ENCODE measurements around the gene MOK.
A peak's percentile ranks its signal among the peaks of the same experiment; 100 is the strongest.
"Not testable (repeated sequence)": the region's sequence is repeated elsewhere in the genome, so short reads cannot be mapped to it uniquely, and the experiment has no call there.

Gene MOK, protein sequence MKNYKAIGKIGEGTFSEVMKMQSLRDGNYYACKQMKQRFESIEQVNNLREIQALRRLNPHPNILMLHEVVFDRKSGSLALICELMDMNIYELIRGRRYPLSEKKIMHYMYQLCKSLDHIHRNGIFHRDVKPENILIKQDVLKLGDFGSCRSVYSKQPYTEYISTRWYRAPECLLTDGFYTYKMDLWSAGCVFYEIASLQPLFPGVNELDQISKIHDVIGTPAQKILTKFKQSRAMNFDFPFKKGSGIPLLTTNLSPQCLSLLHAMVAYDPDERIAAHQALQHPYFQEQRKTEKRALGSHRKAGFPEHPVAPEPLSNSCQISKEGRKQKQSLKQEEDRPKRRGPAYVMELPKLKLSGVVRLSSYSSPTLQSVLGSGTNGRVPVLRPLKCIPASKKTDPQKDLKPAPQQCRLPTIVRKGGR

DNA sequence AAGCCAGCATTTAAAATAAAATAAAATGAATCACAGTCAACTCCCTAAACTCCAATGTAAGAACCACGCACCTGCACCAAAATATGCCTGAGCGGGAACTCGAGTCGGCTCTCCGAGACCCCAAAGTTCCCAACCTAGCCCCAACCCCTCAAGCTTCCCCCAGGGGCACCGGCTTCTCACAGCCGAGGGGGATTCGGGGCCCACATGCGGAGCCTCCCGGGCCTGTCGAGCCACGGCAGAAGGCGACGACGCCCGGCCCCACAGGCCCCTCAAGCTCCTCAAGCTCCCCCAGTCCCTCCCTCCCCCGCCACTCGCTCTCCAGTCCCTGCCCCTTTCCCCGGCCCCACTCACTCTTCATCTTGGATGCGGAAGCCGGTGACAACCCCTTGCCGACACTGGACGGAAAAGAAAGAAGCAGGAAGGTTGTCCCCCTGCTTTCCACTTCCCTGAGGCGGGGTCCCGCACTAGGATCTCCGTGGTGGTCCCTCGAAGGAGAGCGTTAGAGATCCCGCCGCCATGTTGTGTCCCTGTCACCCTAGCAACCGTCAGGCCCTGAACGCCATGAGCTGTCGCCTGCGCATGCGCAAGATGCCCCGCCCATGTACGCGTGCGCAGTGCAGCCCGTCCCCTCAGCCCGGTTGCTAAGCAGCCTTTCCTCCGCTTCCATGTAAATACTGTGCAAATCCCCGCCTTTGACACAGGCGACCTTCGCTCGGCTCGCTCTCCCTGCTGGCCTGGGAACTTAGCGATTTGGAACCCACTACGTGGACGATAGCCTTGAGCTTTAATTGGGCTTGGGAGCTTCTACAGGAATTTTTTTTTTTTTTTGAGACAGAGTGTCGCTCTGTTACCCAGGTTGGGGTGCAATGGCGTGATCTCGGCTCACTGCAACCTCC lies at the start of gene MOK:
MOK (minus strand) TSS at position 554 of the 896 bp plus-strand sequence; CDS start at position 358, 196 bp downstream.
- TF ChIP-seq, protein P1, sequence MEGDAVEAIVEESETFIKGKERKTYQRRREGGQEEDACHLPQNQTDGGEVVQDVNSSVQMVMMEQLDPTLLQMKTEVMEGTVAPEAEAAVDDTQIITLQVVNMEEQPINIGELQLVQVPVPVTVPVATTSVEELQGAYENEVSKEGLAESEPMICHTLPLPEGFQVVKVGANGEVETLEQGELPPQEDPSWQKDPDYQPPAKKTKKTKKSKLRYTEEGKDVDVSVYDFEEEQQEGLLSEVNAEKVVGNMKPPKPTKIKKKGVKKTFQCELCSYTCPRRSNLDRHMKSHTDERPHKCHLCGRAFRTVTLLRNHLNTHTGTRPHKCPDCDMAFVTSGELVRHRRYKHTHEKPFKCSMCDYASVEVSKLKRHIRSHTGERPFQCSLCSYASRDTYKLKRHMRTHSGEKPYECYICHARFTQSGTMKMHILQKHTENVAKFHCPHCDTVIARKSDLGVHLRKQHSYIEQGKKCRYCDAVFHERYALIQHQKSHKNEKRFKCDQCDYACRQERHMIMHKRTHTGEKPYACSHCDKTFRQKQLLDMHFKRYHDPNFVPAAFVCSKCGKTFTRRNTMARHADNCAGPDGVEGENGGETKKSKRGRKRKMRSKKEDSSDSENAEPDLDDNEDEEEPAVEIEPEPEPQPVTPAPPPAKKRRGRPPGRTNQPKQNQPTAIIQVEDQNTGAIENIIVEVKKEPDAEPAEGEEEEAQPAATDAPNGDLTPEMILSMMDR (IDR thresholded peaks at IDR 0.05; ENCODE audit: low read depth, low read length, missing control alignments): no peak
- H3K4me3 ChIP-seq (replicated peaks; ENCODE audit: low read depth, low read length): peak within 1 kb of the TSS; percentile 79
- peak; percentile 94 for DNase-seq (ENCODE audit: extremely low read depth, low read depth)

DNA sequence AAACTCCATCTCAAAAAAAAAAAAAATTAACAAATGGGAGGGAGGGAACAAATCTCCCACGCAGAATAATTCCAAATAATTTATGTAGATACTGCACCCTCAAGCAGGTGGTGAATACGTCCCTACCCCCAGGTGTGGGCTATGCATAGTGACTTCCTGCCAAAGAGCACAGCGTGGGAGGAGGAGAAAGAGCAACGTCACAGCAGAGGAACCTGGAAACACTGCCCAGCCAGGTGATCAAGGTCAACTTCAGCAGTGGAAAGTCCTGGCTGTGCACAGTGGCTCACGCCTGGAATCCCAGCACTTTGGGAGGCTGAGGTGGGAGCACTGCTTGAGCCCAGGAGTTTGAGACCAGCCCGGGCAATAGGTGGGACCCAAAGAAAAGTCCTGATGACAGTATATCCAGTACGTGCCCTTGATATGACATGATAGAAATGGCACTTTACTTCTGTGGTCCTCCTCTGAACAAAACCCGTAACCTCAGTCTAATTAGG lies 48.2 kb upstream of the MOK start:
- DNase-seq (ENCODE audit: extremely low read depth, low read depth): no peak

DNA sequence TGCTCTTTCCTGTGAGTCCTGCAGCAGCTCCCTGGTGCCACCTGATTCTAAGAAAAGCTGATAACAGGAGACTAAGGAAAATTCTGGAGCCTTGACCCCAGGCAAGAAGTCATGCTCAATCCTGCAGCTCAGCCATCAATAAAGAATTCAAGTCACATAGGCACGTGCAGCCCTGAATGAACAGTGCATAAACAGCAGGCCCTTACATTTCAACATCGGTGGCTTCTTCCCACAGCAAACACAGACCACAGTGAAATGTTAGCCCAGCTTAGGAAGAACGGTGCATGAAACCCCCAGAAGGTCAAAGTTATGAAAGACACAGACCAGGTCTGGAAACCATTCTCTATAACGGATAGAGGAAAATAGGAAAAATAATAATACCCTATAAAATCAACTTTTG lies 47.2 kb upstream of the MOK start:
- no peak for DNase-seq (ENCODE audit: extremely low read depth, low read depth)
- no peak overlapping the region for H3K4me3 ChIP-seq (replicated peaks; ENCODE audit: low read depth, low read length)
- TF ChIP-seq, protein P1 (IDR thresholded peaks at IDR 0.05; ENCODE audit: low read depth, low read length, missing control alignments): no peak

More for the DNA sequence above, 48.2 kb upstream of the MOK start:
- H3K4me3 ChIP-seq (replicated peaks; ENCODE audit: low read depth, low read length): no peak overlapping the region
- TF ChIP-seq, protein P1 (IDR thresholded peaks at IDR 0.05; ENCODE audit: low read depth, low read length, missing control alignments): no peak

DNA sequence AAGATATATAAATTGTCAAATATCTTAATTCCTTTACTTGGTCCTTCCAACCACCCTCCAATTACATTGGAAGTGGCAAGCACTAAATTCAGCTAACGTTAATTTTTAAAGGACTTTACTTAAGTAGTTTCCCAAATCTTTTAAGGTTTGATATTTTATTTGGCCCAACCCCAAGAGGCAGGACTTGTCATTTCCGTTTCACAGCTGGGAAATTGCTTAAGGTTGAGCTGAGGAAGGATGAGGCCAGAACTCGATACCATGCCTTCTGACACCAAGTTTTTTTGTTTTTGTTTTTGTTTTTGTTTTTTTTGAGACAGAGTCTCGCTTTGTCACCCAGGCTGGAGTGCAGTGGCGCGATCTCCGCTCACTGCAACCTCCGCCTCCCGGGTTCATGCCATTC lies 46.6 kb upstream of the MOK start:
- DNase-seq (ENCODE audit: extremely low read depth, low read depth); H3K4me3 ChIP-seq (replicated peaks; ENCODE audit: low read depth, low read length): not testable (repeated sequence)

DNA sequence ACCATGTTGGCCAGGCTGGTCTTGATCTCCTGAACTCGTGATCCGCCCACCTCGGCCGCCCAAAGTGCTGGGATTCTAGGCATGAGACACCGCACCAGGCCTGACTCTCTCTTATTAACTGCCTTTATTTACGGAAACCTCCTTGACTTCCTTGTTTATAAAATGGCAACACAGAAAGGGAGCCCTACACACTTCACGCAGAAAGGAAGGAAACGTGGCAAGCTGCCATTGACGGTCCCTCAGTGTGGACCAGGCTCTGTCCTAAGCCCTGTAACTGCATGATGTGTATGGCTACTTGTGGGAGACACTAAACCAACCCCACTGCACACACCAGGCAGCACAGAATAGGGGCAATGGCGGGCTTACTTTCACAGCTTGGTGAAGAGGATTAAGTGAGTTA lies 46.1 kb upstream of the MOK start:
- DNase-seq (ENCODE audit: extremely low read depth, low read depth): no peak

DNA sequence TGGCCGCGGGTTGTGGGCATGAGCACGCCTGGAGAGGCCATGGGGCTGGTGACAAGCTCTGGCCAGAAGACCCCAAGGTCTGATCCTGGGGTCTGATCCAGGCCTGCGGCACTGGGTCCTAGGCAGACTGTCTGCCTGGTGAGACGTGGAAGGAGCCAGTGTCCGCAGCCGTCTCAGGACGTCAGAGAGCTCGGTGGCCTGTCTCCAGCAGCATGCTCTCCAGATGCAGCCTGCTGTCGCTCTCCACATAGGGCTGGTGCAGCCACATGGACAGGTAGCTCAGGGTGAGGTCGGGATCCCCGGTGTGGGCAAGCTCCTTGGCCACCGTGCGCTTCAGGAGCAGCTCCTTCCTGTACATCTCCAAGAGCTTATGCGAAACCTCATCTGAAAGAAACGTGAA lies 43.4 kb upstream of the MOK start:
- no peak for DNase-seq (ENCODE audit: extremely low read depth, low read depth)
- TF ChIP-seq, protein P1 (IDR thresholded peaks at IDR 0.05; ENCODE audit: low read depth, low read length, missing control alignments): no peak
- H3K4me3 ChIP-seq (replicated peaks; ENCODE audit: low read depth, low read length): no peak overlapping the region

More for the DNA sequence above, 46.1 kb upstream of the MOK start:
- TF ChIP-seq, protein P1 (IDR thresholded peaks at IDR 0.05; ENCODE audit: low read depth, low read length, missing control alignments): no peak
- H3K4me3 ChIP-seq (replicated peaks; ENCODE audit: low read depth, low read length): no peak overlapping the region

DNA sequence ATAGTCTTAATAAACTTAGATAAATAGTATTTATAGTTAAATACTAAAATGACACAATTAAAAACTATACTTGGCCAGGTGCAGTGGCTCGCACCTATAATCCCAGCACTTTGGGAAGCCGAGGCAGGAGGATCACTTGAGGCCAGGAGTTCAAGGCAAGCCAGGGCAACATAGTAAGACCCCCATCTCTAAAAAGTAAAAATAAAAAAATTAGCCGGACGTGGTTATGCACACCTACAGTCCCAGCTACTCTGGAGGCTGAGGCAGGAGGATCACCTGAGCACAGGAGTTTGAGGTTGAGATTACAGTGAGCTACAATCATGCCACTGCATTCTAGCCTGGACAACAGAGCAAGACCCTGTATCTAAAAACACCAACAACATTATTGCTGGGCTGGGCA lies 41.7 kb upstream of the MOK start:
- TF ChIP-seq, protein P1 (IDR thresholded peaks at IDR 0.05; ENCODE audit: low read depth, low read length, missing control alignments): no peak
- no peak for DNase-seq (ENCODE audit: extremely low read depth, low read depth)
- no peak overlapping the region for H3K4me3 ChIP-seq (replicated peaks; ENCODE audit: low read depth, low read length)
